NCI-H2107 (cell line): ENCODE measurements around the gene NOP14.
"Not testable (repeated sequence)": the region's sequence is repeated elsewhere in the genome, so short reads cannot be mapped to it uniquely, and the experiment has no call there.

ENCODE experiments used
- DNase-seq: peaks from one replicate; lab custom pipeline; 2025; lab: John Stamatoyannopoulos, UW

NOP14 gene

DNA sequence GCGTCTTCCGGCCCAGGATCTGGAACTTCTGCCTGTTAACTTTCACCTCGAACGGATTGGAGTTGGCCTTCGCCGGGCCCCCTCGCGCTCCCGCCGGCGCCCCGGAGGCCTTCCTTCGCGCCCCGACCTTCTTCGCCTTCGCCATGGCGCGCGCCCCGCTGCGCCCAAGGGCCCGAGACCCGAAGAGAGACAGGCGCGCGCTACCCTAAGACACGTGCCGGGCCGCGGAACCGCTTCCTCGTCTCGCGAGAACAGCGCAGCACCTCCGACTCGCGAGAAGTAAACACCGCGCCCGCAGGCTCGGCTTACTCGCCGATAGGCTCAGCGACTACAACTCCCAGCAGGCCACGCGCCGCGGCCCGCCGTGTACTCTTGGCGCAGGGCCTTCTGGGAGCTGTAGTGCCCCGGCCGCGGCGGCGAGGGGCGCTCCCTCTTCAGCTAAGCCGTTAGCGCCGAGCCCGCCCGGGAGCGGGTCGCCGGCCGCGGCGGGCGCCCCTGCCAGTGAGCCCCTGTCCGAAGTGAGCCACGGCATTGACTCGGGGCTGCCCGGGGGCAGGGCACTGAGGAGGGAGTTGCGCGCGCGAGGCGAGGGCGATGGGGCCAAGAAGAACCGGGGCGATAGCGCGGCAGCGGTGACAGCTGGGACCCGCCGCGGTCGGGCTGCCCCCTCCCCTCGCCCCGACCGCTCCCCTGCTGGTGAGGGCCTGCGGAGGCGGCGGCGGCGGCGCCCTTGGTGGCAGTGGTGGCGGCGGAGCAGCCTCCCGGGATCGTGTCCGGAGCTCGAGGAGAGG lies at the start of gene NOP14, which contains the start of gene GRK4:
NOP14 (minus strand) TSS at position 232 of the 791 bp plus-strand sequence; CDS start at position 145, 87 bp downstream.
GRK4 (plus strand) TSS at position 397 of the 791 bp plus-strand sequence. CDS start 500 bp downstream, outside the sequence.
- peak; percentile 88 for DNase-seq

DNA sequence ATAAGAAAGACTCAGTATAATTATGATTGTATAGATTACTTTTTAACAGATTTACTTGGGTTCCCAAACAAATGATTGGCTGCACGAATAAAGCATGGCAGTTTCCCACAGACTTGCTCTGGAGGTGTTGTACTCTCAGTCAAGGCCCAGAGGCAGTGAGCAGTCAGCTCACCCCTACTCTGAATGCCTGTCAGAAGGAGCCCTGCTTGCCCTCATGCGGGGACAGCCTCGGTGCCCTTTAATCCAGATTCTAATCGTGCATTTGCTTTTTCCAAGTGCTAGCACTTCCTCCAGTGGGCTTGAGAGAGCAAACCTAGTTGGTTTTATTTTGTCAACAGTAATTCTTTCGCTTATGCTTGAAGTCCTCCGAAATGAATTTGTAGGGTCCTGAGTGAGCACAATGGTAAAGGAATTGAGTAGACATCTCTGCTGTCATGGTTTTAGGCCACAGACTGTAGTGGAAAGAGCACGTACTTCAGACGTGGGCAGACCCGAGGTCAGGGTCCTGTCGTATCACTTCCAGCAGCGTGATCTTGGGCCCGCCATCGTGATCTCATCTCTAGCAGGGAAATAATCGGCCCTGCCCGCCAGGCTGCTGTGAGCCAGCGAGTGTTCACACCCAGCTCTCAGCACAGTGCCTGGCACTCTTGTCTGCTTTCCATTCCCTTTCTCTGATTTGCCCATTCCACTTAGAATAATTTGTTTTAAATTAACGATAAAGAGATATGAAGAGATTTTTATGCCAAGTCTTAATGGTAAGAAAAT lies 48.4 kb upstream of the NOP14 start:
- DNase-seq, result no peak

DNA sequence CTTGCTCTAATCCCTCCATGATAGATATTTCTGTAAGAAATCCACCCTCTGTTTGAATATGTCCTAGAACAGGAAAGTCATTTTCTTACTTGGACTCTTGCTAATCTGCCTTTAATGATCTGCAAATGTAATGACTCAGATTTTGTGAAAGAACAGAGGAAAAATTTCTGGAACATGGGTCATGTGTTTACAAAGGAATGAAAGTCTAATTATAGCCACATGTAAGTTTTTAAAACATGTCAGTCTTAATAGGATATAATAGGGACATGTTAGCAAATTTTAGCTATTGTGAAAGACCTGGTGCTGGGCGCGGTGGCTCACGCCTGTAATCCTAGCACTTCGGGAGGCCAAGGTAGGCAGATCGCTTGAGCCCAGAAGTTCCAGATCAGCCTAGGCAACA lies 47.8 kb upstream of the NOP14 start:
- DNase-seq, result no peak

DNA sequence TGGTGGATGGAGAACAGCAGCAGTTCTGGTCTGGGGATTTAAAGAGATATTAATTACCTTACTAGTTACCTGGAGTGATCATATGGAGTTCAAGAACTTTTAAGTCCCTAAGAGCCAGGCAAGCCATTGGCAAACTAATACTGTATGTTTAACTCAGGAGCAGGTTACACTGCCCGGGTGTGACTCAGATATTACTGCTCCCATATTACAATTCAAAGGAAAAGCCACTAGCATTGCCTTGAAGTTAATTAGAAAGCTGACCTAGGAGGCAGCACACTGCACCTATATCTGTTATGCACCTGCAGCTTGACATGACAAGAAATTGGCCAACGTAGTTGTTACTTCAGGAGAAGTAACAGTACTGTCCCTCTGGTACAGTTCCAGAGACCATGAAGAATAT lies 47.4 kb upstream of the NOP14 start:
- no peak for DNase-seq

DNA sequence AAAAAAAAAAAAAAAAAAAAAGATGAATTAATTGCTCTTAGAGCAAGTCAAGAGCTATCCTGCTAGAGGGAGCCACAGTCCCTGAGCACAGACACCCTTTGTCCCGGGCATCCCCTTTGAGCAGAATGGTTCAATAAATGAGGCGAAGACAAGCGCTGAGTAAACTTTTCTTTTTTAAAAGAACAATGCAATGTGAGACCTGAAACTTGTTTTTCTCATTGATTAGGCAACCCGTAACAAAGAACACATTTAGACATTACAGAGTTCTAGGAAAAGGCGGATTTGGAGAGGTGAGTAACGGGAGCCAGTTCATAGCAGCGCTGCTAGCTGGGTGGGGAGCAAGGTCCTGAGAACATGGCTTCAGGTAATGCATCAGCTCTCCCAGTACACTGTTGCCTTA lies 46.2 kb upstream of the NOP14 start:
- DNase-seq, result no peak

DNA sequence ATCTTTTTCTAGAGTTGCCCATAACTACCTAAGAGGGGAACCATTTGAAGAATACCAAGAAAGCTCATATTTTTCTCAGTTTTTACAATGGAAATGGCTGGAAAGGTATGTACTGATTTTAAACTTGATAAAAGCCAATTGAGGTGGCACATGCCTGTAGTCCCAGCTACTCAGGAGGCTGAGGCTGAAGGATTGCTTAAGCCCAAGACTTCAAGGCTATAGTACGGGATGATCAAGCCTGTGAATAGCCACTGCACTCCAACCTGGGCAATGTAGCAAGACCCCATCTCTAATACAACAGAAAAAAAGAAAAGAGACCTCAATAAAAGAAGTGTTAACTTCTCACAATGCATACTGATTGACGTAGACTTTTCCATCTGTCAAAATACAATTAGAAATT lies 44.5 kb upstream of the NOP14 start:
- no peak for DNase-seq

DNA sequence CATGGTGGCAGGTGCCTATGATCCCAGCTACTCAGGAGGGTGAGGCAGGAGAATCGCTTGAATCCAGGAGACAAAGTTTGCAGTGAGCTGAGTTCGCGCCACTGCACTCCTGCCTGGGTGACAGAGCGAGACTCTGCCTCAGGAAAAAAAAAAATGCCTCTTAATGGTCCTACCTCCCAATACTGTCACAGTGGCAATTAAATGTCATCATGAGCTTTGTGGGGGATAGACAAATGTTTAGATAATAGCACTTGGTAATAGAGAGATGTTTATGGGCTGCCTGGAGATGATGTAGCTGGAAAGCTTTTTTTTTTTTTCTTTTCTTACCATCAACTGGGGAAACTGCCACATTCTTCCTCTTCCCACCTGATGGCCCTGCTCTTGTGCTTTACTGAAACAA lies 33.2 kb upstream of the NOP14 start:
- no peak for DNase-seq

DNA sequence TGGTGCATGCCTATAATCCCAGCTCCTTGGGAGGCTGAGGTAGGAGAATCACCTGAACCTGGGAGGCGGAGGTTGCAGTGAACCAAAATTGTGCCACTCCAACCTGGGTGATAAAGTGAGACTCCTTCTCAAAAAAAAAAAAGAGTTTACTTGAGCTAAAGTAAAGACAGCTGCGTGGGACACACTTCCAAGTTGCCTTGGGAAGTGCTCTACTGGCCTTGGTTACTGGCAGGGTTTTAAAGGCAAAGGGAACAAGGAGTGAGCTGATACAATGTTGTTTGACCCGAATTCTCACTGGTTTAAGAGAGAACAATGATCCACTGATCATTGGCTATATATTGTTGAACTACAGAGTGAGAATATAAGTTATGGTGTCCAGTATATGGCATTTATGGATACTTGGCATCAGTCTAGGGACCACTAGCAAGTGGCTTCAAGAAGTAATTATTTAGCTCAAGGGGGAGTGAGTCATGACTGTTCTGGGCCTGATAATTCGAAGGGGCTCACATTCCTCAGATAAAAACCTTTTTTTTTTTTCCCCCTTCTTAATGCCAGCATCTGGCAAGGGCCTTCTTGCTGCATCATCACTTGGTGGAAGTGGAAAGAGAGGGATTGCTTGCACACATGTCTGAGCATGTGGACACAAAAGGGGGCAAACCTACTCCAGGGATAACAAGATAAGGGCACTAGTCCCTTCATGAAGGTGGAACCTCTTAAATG lies 32.5 kb upstream of the NOP14 start:
- no peak for DNase-seq

DNA sequence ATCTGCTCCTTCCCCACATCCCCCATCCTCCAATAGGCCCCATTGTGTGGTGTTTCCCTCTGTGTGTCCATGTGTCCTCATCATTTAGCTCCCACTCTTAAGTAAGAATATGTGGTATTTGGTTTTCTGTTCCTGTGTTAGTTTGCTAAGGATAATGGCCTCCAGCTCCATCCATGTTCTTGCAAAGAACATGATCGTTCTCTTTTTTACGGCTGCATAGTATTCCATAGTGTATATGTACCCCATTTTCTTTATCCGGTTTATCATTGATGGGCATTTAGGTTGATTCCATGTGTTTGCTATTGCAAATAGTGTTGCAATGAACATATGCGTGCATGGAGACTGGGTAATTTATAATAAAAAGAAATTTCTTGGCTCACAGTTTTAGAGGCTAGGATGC lies 31.7 kb upstream of the NOP14 start:
- no peak for DNase-seq

DNA sequence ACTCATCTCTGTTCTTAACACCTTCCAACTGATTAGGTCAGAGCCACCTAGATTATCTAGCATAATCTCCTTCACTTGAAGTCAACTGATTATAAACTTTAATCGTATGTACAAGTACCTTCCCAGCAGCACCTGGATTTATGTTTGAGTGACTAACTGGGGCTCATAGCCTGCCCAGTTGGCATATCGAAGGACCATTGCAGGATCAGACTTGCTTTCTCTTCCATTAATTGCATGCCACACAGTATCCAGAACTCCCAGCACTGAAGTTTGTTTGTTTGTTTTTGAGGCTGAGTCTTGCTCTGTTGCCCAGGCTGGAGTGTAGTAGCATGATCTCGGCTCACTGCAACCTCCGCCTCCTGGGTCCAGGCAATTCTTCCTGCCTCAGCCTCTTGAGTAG lies 28.0 kb upstream of the NOP14 start:
- DNase-seq, result no peak

DNA sequence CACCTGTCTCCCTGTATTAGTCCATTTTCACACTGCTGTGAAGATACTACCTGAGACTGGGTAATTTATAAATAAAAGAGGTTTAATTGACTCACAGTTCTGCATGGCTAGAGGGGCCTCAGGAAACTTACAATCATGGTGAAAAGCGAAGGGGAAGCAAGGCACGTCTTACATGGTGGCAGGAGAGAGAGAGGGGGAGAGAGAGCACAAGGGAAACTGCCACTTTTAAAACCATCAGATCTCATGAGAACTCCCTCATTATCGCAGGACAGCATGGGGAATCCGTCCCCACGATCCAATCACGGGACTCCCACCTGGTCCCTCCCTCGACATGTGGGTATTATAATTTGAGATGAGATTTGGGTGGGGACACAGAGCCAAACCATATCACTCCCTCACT lies 20.5 kb upstream of the NOP14 start:
- DNase-seq, result not testable (repeated sequence)

DNA sequence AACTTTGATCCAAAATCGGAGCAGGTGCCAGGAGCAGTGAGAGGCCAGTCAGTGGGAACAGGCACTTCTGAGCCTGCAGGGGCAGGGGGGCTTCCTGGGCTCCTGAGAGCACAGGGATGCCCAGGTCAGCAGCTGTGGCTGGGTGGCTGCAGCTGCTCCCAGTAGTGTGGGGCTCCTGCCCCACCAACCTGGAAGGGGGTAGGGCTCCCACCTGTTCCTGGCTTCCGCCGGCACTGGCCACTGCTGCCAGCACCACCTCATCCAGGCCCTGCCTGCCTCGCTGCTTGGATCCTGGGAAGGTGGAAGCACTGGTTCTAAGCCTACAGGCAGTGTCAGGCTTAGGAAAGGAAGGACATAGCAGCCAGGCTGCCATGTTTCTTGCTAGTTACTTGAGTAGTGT lies 18.8 kb upstream of the NOP14 start:
- DNase-seq, result no peak

DNA sequence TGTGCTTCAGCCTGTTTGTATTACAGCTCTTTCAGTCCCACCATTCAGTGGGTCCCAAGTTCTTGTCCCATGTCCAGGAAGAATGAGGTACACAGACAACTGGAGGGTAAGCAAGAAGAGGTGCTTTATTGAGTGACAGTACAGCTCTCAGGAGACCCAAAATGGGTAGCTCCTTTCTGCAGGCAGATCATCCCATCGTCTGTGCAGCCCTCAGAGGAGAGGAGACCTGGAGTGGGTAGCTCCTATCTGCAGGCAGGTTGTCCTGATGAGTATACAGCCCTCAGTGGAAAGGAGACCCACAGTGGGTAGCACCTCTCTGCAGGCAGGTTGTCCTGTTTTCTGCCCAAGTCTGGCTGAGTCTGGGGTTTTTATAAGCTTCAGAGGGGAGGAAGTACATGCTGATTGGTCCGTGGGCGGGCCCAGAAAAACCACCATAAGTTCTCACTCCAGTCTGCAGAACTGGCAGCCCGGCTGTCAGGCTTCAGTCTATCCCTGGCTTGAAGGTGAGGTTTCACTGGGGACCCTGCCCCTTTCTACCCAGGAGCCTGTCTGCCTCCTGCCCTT lies 18.1 kb upstream of the NOP14 start:
- DNase-seq, result no peak

DNA sequence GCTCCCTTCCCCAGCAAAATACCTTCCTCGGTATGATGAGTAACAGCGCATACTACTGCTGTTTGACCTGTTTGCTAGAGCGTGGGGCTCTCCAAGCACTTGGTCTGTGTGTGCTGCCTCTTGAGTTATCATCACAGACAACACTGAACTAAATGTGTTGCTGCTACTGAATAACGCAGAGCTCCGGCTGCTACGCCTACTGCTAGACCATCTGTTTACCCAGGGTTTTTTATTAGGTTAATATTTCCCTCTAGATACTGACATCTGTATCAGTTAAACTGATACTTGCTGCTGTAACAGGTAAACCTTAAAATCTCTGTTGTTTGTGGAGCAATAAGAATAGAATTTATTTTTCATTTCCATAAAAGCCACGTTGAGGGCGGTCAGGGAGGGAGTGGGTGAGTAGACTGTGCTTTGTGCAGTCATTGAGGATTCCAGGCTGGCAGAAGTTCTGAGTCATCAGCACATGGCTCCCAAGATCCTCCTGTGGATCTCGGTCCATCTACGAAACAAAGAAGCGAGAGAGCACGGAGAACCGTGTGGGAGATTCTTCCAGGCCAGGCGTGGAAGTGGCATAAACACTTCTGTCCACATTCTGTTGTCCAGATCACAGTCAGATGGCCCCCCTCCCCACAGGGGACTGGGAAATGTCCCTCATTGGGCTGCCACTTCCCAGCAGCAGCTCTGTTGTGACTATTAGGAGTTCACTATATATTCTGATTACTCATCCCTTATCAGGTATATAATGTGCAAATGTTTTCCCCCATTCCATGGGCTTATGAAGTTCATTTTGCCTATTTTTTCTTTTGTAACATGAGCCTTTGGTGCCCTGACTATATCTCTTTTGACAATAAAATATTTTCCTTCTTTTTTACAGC lies 14.2 kb upstream of the NOP14 start:
- no peak for DNase-seq

DNA sequence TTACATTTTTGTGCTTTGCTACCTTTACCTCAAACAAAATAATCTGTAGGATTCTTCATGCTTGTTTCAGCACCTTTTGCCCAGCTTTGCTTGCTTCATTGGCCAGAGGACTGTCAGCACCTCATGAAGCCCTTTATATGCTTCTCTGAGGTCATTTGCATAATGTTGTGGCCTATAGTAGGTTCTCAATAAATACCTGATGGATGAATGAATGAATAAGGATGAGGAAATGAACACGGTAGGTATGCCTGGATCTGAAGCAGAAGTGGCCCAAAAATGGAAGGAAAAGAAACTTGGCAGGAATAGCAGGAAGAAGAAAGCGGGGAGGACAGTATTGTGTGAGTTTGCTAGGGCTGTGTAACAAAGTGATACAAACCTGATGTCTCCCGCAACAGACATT lies 8.1 kb upstream of the NOP14 start:
- no peak for DNase-seq

DNA sequence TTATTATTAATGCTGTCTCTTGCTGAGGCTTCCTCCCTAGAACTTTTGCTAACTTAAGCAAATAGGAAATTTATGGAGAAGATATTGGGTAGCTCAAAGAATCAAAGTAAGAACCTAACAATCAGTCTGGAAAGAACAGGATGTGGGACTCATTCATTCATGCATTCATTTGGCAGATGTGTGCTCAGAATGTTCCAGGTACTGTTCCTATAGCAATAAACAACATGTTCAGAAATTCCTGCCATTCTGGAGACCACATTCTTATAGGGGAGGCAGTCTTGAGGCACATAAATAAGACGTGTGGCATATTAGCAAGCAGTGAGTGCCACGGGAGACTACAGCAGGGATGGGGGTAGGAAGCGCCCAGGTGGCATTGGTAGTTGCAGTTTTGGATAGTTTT lies 5.2 kb upstream of the NOP14 start:
- no peak for DNase-seq

DNA sequence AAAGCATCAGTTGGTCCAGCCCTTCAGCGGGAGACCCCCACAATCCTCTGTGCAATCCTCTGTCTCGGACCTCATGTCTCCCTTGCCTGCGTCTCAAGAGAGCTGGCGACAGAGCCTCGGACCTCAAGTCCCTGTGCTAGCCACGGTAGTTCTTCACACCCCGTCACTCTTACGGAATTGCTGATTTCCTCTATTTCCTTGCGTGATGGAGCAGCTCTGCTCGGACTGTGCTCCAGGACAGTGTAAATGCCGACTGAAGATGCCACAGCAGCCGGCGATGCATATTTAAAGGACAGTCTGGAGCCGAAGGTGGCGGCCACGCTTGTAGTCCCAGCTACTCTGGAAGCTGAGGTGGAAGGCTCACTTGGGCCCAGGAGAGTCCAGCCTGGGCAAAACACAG lies 2.1 kb upstream of the NOP14 start:
- DNase-seq, result no peak

DNA sequence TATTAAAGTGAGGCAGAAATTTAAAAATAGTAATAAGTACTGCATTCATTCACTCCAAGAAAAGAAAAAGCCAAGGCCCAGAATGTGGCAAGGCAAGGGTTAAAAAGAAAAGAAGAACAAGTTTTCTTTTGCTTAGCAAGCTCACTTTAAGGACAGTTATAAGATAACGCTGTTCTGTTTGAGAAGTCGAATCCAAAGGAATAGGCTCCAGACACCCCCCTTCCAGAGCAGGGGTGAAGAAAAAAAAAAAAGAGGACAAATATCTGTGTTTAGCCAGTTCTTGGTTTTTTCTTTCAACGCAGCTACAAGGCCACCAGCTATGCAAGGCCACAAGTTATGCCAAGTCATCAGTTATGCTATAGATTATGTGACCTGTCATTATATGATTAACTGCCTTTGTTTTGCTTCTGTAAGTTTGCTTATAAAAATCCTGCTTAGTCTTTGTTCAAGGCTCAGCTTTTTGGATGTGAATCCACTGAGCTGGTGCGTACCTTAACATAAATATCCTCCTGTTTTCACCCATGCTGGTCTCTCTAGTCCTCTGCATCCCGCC lies 1.6 kb upstream of the NOP14 start:
- no peak for DNase-seq

DNA sequence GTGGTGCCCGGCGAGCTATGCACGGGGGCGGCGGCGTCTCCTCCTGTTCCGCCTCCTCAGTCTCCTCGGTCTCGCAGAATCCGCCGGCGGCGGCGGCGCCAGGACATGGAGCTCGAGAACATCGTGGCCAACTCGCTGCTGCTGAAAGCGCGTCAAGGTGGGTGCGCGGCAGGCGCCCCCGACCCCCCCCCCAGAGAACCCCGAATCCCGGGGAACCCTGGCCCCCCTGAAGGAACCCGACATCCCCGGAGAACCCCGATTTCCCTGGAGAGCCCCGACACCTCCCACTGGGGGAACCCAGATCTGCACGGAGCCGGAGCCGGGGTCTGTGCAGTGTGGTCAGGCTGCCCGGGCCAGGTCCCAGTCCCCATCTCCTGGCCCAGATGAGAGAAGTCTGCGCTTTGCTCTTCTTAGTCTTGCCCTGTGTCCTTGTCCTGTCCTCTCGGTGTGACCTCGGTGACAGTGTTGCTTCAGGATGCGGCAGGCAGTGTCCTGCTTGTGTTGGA lies 813 bp upstream of the NOP14 start:
- DNase-seq, result no peak

DNA sequence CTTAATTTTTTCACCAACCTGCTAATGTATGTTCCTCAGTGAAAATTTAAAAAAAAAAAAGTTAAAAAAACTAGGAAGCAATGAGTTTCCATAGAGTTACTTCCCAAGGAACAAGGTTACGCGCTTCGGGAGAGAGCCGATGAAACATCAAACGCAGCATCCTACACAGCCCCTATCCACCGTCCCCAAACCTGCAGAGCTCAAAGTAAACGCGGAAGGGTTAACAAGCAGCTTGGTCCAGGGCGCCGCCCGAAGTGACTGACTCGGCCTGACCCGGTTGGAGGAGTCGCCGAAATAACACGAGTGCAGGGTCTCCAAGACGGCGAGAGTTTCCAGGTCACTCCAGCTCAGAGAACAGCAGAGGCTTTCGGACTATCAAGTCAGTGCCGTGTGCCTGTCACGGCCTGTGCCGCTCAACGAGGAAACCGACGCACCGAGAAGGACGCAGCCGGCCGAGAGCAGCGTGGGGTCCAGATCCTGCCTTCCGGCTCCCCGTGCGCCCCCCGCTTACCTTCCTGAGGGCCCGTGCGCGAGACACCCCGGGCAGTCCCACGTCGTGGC lies 512 bp downstream of the NOP14 start:
- no peak for DNase-seq
